ENCODE results near the gene CA7. TPM values are rescaled to one million over a fixed set of nuclear protein-coding genes. Genes with fewer than 3 reads are reported as not detected.

CA7 gene
- total RNA-seq: not detected in 2 replicates

GRCh38 chr16:66844342-66845079 is at the start of gene CA7:
Gene CA7, plus strand, starts transcription at chr16:66844414. Its CDS starts 74 bp downstream, at chr16:66844488.

GRCh38 chr16:66801320-66802105 is 42.7 kb upstream of the CA7 start, which contains the start of gene TERB1:
Gene TERB1, minus strand, starts transcription at chr16:66801584. Its CDS starts 4,786 bp downstream, at chr16:66796798.

GRCh38 chr16:66830422-66831404 is 13.5 kb upstream of the CA7 start, which contains the start of gene NAE1:
Gene NAE1, minus strand, starts transcription at chr16:66830976. Its CDS starts 77 bp downstream, at chr16:66830899.

GRCh38 chr16:66880288-66881013 is 36.2 kb downstream of the CA7 start, which contains the start of gene PDP2:
Gene PDP2, plus strand, starts transcription at chr16:66880515. Its CDS starts 3,770 bp downstream, at chr16:66884285.

Other genes with a start within 250 kb of the CA7 start
- 60.4 and 80.2 TPM in 2 replicates for gene CMTM3, start 239.7 kb upstream of the CA7 start, total RNA-seq
- 15.0 and 19.4 TPM in 2 replicates for gene CMTM4, start 147.7 kb upstream of the CA7 start, total RNA-seq
- 50.6 and 75.2 TPM in 2 replicates for gene DYNC1LI2, start 92.8 kb upstream of the CA7 start, total RNA-seq
- gene TERB1, start 42.8 kb upstream of the CA7 start, total RNA-seq: not detected in 2 replicates
- gene NAE1, start 13.4 kb upstream of the CA7 start, total RNA-seq: 45.8 and 58.7 TPM in 2 replicates
- 6.6 and 45.2 TPM in 2 replicates for gene PDP2, start 36.1 kb downstream of the CA7 start, total RNA-seq
- gene CDH16, start 74.5 kb downstream of the CA7 start, total RNA-seq: not detected in 2 replicates
- gene RRAD, start 81.1 kb downstream of the CA7 start, total RNA-seq: 3.8 and 7.5 TPM in 2 replicates
- 129 and 149 TPM in 2 replicates for gene CIAO2B, start 90.0 kb downstream of the CA7 start, total RNA-seq
- gene CES2, start 91.1 kb downstream of the CA7 start, total RNA-seq: 19.0 and 22.8 TPM in 2 replicates
- 0.24 TPM in 1 of 2 replicates, not detected in the other for gene CES3, start 116.9 kb downstream of the CA7 start, total RNA-seq
- gene CES4A, start 144.2 kb downstream of the CA7 start, total RNA-seq: 0.65 and 2.4 TPM in 2 replicates
- 39.8 and 48.2 TPM in 2 replicates for gene CBFB, start 184.7 kb downstream of the CA7 start, total RNA-seq